Mesendoderm (in vitro differentiated cells): ENCODE data around the gene PRIM2.

Experiments used
- DNase-seq: peaks from one replicate; pipeline ENCODE4 v3.0.0; 2013
- H2AK5ac ChIP-seq: 2 replicates; pipeline ENCODE4 v1.6.1; 2013; ENCODE audit warnings: low read length, inconsistent platforms
- H2BK120ac ChIP-seq: 2 replicates; pipeline ENCODE4 v1.6.1; 2013; ENCODE audit warnings: low read depth, mild to moderate bottlenecking, low read length, moderate library complexity, mixed read lengths
- H2BK15ac ChIP-seq: replicated peaks from 2 replicates; pipeline ENCODE4 v1.6.1; 2013; ENCODE audit warnings: low read depth, mild to moderate bottlenecking, moderate library complexity
- H2BK5ac ChIP-seq: 2 replicates; pipeline ENCODE4 v1.6.1; 2013; ENCODE audit warnings: low read length, inconsistent platforms
- H3K18ac ChIP-seq: 2 replicates; pipeline ENCODE4 v1.6.1; 2013; ENCODE audit warnings: mild to moderate bottlenecking, low read length, mixed read lengths
- H3K23ac ChIP-seq: one replicate; pipeline ENCODE4 v1.6.1; 2013; ENCODE audit warnings: low read length
- H3K27ac ChIP-seq: 2 replicates; pipeline ENCODE4 v1.5.1; 2013; ENCODE audit warnings: low read depth, mild to moderate bottlenecking, inconsistent platforms, low read length, moderate library complexity
- H3K27me3 ChIP-seq: 2 replicates; pipeline ENCODE4 v1.6.1; 2013; ENCODE audit warnings: low read length, control low read depth, mild to moderate bottlenecking, inconsistent platforms; ENCODE audit not compliant: insufficient read depth, poor library complexity
- H3K36me3 ChIP-seq: 2 replicates; pipeline ENCODE4 v1.6.1; 2013; ENCODE audit warnings: low read length, inconsistent platforms; ENCODE audit not compliant: control insufficient read depth, insufficient read depth
- H3K4ac ChIP-seq: one replicate; pipeline ENCODE4 v1.6.1; 2013; ENCODE audit warnings: low read depth, mild to moderate bottlenecking, low read length, moderate library complexity
- H3K4me1 ChIP-seq: 2 replicates; pipeline ENCODE4 v1.6.1; 2013; ENCODE audit warnings: low read depth, low read length, inconsistent platforms; ENCODE audit not compliant: control insufficient read depth
- H3K4me2 ChIP-seq: 2 replicates; pipeline ENCODE4 v1.6.1; 2013; ENCODE audit warnings: low read length
- H3K4me3 ChIP-seq: 2 replicates; pipeline ENCODE4 v1.5.1; 2013; ENCODE audit warnings: mild to moderate bottlenecking, low read length
- H3K56ac ChIP-seq: one replicate; pipeline ENCODE4 v1.6.1; 2013; ENCODE audit warnings: low read length
- H3K79me1 ChIP-seq: 2 replicates; pipeline ENCODE4 v1.6.1; 2013; ENCODE audit warnings: low read length, inconsistent platforms
- H3K79me2 ChIP-seq: 2 replicates; pipeline ENCODE4 v1.6.1; 2013; ENCODE audit warnings: mild to moderate bottlenecking, low read length; ENCODE audit not compliant: control insufficient read depth, insufficient read depth
- H3K9ac ChIP-seq: 2 replicates; pipeline ENCODE4 v1.6.1; 2013; ENCODE audit warnings: low read length, inconsistent platforms
- H4K5ac ChIP-seq: one replicate; pipeline ENCODE4 v1.6.1; 2013; ENCODE audit warnings: low read length
- H4K8ac ChIP-seq: one replicate; pipeline ENCODE4 v1.6.1; 2013; ENCODE audit warnings: low read depth, mild to moderate bottlenecking, control low read depth, low read length, moderate library complexity
- WGBS: extraction: QIAGEN DNeasy Blood & Tissue Kit; methylation state at CpG from one replicate; pipeline ENCODE4 v1.1.7; 2013; ENCODE audit warnings: low lambda C conversion rate, missing lambda C conversion rate; ENCODE audit not compliant: insufficient coverage; ENCODE audit errors: extremely low coverage; 5-methylcytosine and 5-hydroxymethylcytosine counted together

PRIM2 gene

DNA sequence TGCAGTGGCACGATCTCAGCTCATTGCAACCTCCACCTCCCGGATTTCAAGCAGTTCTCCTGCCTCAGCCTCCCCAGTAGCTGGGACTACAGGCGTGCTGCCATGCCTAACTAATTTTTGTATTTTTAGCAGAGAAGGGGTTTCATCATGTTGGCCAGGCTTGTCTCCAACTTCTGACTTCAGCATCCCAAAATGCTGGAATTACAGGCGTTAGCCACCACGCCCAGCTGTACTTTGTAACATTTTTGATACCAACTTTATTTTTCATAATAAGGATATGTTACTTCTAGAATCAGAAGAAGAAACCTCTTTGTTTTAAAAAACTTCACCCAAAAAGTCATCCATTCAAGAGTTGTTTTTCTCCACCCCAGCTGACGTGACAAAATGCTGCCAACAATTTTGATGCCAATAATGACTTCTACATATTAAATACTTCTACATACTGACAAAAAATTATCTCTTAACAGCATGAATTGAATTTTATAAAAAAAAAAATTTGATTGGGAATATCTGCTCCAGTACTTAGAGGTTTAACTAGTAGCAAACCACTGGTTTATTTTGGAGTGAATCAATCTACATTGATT lies 22.5 kb upstream of the PRIM2 start:
- Histone ChIP-seq H4K5ac (no peak overlapping the region), H3K56ac (no peak overlapping the region), H3K23ac (no peak overlapping the region), H3K27me3 (no peaks in the 10 kb centered on the region), H3K4me1 (no peaks in the 10 kb centered on the region), H3K4ac (no peak overlapping the region), H2BK5ac (no peak overlapping the region), H3K4me2 (no peak overlapping the region), H3K4me3 (no peak overlapping the region), H3K18ac (no peak overlapping the region), H3K9ac (no peak overlapping the region), H2BK15ac (no peak overlapping the region), H3K27ac (no peak overlapping the region), H2BK120ac (no peak overlapping the region), H2AK5ac (no peak overlapping the region), H4K8ac (no peak overlapping the region), H3K79me2 (no peaks in the 10 kb centered on the region), H3K79me1 (no peaks in the 10 kb centered on the region), H3K36me3 (no peaks in the 10 kb centered on the region)
- no CpG with 5 or more reads among the region's 6 CpGs for WGBS
- no peak for DNase-seq

DNA sequence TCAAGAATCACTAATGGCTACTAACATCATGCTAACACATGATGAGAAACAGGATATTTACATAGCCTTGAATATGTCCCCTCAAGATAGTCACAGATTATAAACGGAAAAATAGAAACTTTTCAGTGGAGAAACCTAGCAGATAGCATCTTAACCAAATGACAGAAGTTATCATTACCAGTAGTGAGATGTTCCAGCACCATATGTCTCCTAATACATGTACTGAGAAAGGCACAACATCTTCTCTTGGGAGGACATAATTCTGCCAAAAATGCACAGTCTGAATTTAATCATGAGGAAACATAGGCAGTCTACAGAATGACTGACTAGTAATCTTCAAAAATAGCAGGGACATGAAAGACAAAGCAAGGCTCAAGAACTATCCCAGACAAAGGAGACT lies 19.9 kb upstream of the PRIM2 start:
- WGBS = no CpG with 5 or more reads among the region's 1 CpG
- Histone ChIP-seq H4K8ac (no peak overlapping the region), H2BK15ac (no peak overlapping the region), H3K27me3 (no peaks in the 10 kb centered on the region), H3K4me1 (no peaks in the 10 kb centered on the region), H3K79me1 (no peaks in the 10 kb centered on the region), H2AK5ac (no peak overlapping the region), H3K79me2 (no peaks in the 10 kb centered on the region), H3K9ac (no peak overlapping the region), H2BK5ac (no peak overlapping the region), H3K36me3 (no peaks in the 10 kb centered on the region), H4K5ac (no peak overlapping the region), H3K4ac (no peak overlapping the region), H3K4me2 (no peak overlapping the region), H3K56ac (no peak overlapping the region), H3K27ac (no peak overlapping the region), H3K18ac (no peak overlapping the region), H3K23ac (no peak overlapping the region), H2BK120ac (no peak overlapping the region), H3K4me3 (no peak overlapping the region)
- no peak for DNase-seq

DNA sequence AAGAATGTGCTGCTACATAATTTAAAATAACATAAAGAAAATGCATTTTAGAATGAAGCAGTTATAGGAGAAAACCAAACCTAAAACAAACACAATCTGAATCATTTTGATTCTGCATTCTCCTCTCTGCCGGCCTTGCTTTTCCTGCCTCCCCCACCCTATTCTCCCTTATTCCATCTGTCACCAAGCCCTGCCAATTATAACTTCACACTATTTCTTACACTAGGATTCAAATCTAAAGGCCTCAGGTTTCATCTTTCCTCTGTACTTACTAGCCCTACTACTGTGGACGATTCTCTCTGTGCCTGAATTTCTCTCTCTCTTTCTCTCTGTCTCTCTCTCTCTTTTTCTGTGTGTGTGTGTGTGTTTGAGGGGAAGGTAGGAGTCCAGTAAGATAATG lies 18.7 kb upstream of the PRIM2 start:
- Histone ChIP-seq H4K5ac (no peak overlapping the region), H2BK15ac (no peak overlapping the region), H3K4me3 (no peak overlapping the region), H3K27me3 (no peaks in the 10 kb centered on the region), H3K79me1 (no peaks in the 10 kb centered on the region), H3K27ac (no peak overlapping the region), H3K9ac (no peak overlapping the region), H3K4ac (no peak overlapping the region), H2AK5ac (no peak overlapping the region), H4K8ac (no peak overlapping the region), H3K23ac (no peak overlapping the region), H3K4me2 (no peak overlapping the region), H2BK5ac (no peak overlapping the region), H3K36me3 (no peaks in the 10 kb centered on the region), H3K56ac (no peak overlapping the region), H3K4me1 (no peaks in the 10 kb centered on the region), H2BK120ac (no peak overlapping the region), H3K79me2 (no peaks in the 10 kb centered on the region), H3K18ac (no peak overlapping the region)
- no peak for DNase-seq
- WGBS = no CpG with 5 or more reads among the region's 2 CpGs

DNA sequence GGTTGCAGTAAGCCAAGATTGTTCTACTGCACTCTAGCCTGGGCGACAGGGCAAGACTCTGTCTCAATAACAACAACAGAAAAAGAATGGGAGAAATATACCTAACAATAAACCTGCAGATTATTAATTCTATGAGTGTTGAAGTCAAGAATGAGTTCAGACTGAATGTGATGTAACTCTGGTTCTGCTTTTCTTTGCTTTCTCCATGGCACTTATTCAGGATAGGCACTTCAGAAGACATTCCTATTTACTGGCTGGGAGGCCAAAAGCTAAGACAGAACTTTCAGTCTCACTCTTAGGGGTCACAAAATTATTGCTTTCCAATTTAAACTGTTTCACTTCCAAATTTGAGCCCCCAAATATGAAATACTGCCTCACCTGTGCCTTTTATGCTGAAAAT lies 15.7 kb upstream of the PRIM2 start:
- no peaks in the 10 kb centered on the region for H3K27me3 ChIP-seq
- H3K56ac ChIP-seq = no peak overlapping the region
- no peaks in the 10 kb centered on the region for H3K79me1 ChIP-seq
- H3K4ac ChIP-seq = no peak overlapping the region
- no CpG with 5 or more reads among the region's 1 CpG for WGBS
- no peaks in the 10 kb centered on the region for H3K36me3 ChIP-seq
- H2BK15ac ChIP-seq = no peak overlapping the region
- no peak overlapping the region for H3K4me3 ChIP-seq
- H3K4me2 ChIP-seq = no peak overlapping the region
- H2BK120ac ChIP-seq = no peak overlapping the region
- no peak overlapping the region for H4K8ac ChIP-seq
- H3K23ac ChIP-seq = no peak overlapping the region
- H3K9ac ChIP-seq = no peak overlapping the region
- no peaks in the 10 kb centered on the region for H3K4me1 ChIP-seq
- DNase-seq = no peak
- H2AK5ac ChIP-seq = no peak overlapping the region
- no peak overlapping the region for H4K5ac ChIP-seq
- H3K27ac ChIP-seq = no peak overlapping the region
- H3K18ac ChIP-seq = no peak overlapping the region
- no peaks in the 10 kb centered on the region for H3K79me2 ChIP-seq
- no peak overlapping the region for H2BK5ac ChIP-seq

DNA sequence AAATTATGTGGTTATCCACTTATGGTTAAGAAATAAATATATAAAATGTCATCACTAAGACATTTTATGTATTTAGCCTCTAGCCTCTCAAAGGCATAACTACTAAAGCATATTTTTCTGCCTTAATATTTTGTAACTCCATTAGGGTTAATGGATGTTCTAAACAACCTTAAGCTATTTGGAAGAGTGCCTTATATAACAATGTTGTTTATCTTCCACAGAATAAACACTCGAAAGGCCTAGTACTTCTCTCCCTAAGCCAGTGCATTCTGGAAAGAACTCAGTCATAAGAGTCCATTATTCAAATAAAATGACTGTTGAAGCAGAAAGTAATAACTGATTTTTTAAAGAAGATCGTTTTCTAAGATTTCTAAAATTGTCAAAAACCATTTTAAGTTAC lies 15.0 kb upstream of the PRIM2 start:
- no peak overlapping the region for H3K23ac ChIP-seq
- no peak overlapping the region for H3K4ac ChIP-seq
- no peak overlapping the region for H3K56ac ChIP-seq
- no peaks in the 10 kb centered on the region for H3K27me3 ChIP-seq
- H3K4me3 ChIP-seq = no peak overlapping the region
- no peak overlapping the region for H2BK5ac ChIP-seq
- H3K4me1 ChIP-seq = no peaks in the 10 kb centered on the region
- H3K4me2 ChIP-seq = no peak overlapping the region
- no peaks in the 10 kb centered on the region for H3K79me1 ChIP-seq
- no peaks in the 10 kb centered on the region for H3K79me2 ChIP-seq
- no peak overlapping the region for H4K8ac ChIP-seq
- H3K9ac ChIP-seq = no peak overlapping the region
- no peak overlapping the region for H2BK120ac ChIP-seq
- no peak for DNase-seq
- WGBS = no CpG with 5 or more reads among the region's 2 CpGs
- no peak overlapping the region for H3K27ac ChIP-seq
- H2AK5ac ChIP-seq = no peak overlapping the region
- H2BK15ac ChIP-seq = no peak overlapping the region
- H3K18ac ChIP-seq = no peak overlapping the region
- no peaks in the 10 kb centered on the region for H3K36me3 ChIP-seq
- H4K5ac ChIP-seq = no peak overlapping the region

DNA sequence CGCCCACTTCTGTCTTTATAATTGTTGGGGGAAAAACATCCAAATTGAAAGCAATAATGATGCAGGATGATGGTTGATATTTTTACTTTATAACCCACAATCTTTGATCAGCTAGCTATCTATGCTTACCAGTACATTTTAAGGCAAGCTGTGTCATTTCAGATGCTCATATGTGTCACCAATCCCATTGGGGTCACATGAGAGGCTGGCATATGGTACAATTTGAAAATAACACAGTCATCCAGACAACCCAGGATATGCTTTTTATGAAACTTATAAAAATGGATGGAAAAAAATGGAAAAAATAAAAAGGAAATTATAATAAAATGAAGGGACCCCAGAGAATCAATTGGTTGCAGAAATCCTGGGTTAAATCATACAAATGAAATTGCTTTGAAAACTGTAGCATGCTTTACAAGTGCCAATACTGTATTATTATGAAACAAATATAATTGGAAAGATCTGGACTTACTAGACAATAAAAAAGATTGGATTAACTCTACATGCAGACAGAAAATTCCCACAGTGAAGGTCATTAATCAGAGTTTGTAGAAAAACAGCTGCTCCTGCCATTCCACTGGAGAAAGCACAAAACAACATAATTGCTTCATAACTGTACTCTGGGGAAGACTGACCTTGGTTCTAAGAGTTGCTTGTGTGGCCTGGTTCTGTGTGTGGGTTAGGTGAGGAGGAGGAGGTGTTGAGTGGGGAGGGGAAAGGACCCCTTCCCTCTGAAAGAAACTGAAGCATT lies 13.3 kb upstream of the PRIM2 start:
- no peak overlapping the region for H3K4ac ChIP-seq
- no peak overlapping the region for H2BK120ac ChIP-seq
- H4K8ac ChIP-seq = no peak overlapping the region
- H2AK5ac ChIP-seq = no peak overlapping the region
- no peak overlapping the region for H3K4me2 ChIP-seq
- no peaks in the 10 kb centered on the region for H3K79me1 ChIP-seq
- H3K4me3 ChIP-seq = no peak overlapping the region
- no peak overlapping the region for H2BK5ac ChIP-seq
- H3K4me1 ChIP-seq = no peaks in the 10 kb centered on the region
- no peaks in the 10 kb centered on the region for H3K27me3 ChIP-seq
- no peak overlapping the region for H3K23ac ChIP-seq
- no peak overlapping the region for H4K5ac ChIP-seq
- H3K56ac ChIP-seq = no peak overlapping the region
- no peak overlapping the region for H3K27ac ChIP-seq
- no CpG with 5 or more reads among the region's 1 CpG for WGBS
- no peak overlapping the region for H3K9ac ChIP-seq
- no peak overlapping the region for H2BK15ac ChIP-seq
- no peaks in the 10 kb centered on the region for H3K79me2 ChIP-seq
- no peak for DNase-seq
- H3K18ac ChIP-seq = no peak overlapping the region
- no peaks in the 10 kb centered on the region for H3K36me3 ChIP-seq
